GM12878 (cell line): ENCODE data around the gene POMP. TPM values are rescaled to one million over a fixed set of nuclear protein-coding genes. Genes with fewer than 3 reads are reported as not detected.
"Not testable (repeated sequence)": the region's sequence is repeated elsewhere in the genome, so short reads cannot be mapped to it uniquely, and the experiment has no call there.

Experiments used
- ATAC-seq: fragments of 200-7000 bp; cut with Tn5 transposase; 3 replicates; pipeline ENCODE4 v1.9.1; 2020; ENCODE audit warnings: mild to moderate bottlenecking, moderate library complexity
- BruUV-seq: library from RNA; stranded (reverse); fragments of 400-500 nt; replicated peaks from 2 replicates; lab custom pipeline; 2021; lab: Mats Ljungman, UMichigan
- CTCF ChIA-PET: fragments of 300-600 bp; sonication (Branson Sonifier 250); formaldehyde crosslinking; extraction: SDS; loops from one replicate; lab custom pipeline; 2021; ENCODE audit warnings: inconsistent platforms; lab: Yijun Ruan, JAX
- POLR2A ChIA-PET: fragments of 350-600 bp; formaldehyde crosslinking; extraction: SDS; loops from one replicate; lab custom pipeline; 2021; ENCODE audit warnings: inconsistent platforms; lab: Charles Lee
- RAD21 ChIA-PET: fragments of 300-600 bp; sonication (Branson Sonifier 250); formaldehyde crosslinking; loops from one replicate; lab custom pipeline; 2023; ENCODE audit warnings: antibody characterized with exemption; ENCODE audit not compliant: unreplicated experiment; lab: Charles Lee
- SMC1A ChIA-PET: fragments of 300-600 bp; sonication (Branson Sonifier 250); formaldehyde crosslinking; loops from one replicate; lab custom pipeline; 2023; ENCODE audit not compliant: unreplicated experiment, uncharacterized antibody; lab: Charles Lee
- DNase-seq: peaks from one replicate; pipeline ENCODE4 v3.0.0-alpha.2; 2011; ENCODE audit warnings: low read depth, low spot score
- FAIRE-seq: peaks from 3 replicates; lab custom pipeline; 2011; peaks lifted over from hg19 to GRCh38; lab: Jason Lieb, UNC
- H2AFZ ChIP-seq: 2 replicates; pipeline ENCODE4 v1.6.0; 2011; ENCODE audit warnings: low read depth, low read length, control low read depth; ENCODE audit not compliant: control insufficient read depth
- H3K27ac ChIP-seq: 2 replicates; pipeline ENCODE4 v1.5.1; 2011; ENCODE audit warnings: control low read depth; ENCODE audit not compliant: control insufficient read depth, insufficient read depth
- H3K27me3 ChIP-seq, 2 experiments: replicated peaks in 1 of 2; 2 replicates each; pipeline versions ENCODE4 v1.6.0 to v1.6.1; 2011; ENCODE audit warnings: low read length in 1 of 2; ENCODE audit not compliant: control insufficient read depth in 2 of 2, insufficient read depth in 2 of 2
- H3K36me3 ChIP-seq, 2 experiments: 2 replicates each; pipeline ENCODE4 v1.5.1; 2011; ENCODE audit warnings: low read length in 1 of 2; ENCODE audit not compliant: control insufficient read depth in 2 of 2, insufficient read depth in 2 of 2
- H3K4me1 ChIP-seq: 2 replicates; pipeline ENCODE4 v1.6.1; 2011; ENCODE audit warnings: mild to moderate bottlenecking, low read length, moderate library complexity, mixed read lengths; ENCODE audit not compliant: control insufficient read depth, insufficient read depth
- H3K4me2 ChIP-seq: 2 replicates; pipeline ENCODE4 v1.6.0; 2011; ENCODE audit warnings: control low read depth; ENCODE audit not compliant: control insufficient read depth, insufficient read depth
- H3K4me3 ChIP-seq: fragments of 200-600 bp; sonication (generic); 2 replicates; pipeline ENCODE4 v1.5.1; 2016
- H3K79me2 ChIP-seq: 2 replicates; pipeline ENCODE4 v1.6.0; 2011; ENCODE audit warnings: low read length; ENCODE audit not compliant: control insufficient read depth, insufficient read depth
- H3K9ac ChIP-seq: 2 replicates; pipeline ENCODE4 v1.8.0; 2011; ENCODE audit warnings: low read length, control low read depth, mixed read lengths; ENCODE audit not compliant: control insufficient read depth, insufficient read depth
- H3K9me3 ChIP-seq: replicated peaks from 3 replicates; pipeline ENCODE4 v1.5.1; 2011; ENCODE audit warnings: mild to moderate bottlenecking, low read length; ENCODE audit not compliant: control insufficient read depth, insufficient read depth
- H4K20me1 ChIP-seq: 2 replicates; pipeline ENCODE4 v1.6.0; 2011; ENCODE audit not compliant: control insufficient read depth, insufficient read depth
- NR2F1 ChIP-seq: fragments of 450-650 bp; conservative IDR thresholded peaks from 2 replicates; pipeline ENCODE4 v1.6.1; 2017; ENCODE audit warnings: mild to moderate bottlenecking
- WGBS: methylation state at CpG from one replicate; pipeline ENCODE4 v1.1.6; 2016; ENCODE audit warnings: low lambda C conversion rate; ENCODE audit not compliant: insufficient replicate concordance, insufficient coverage; ENCODE audit errors: missing lambda C conversion rate; 5-methylcytosine and 5-hydroxymethylcytosine counted together
- in situ Hi-C: fragments of 300-500 bp; cut with MboI; formaldehyde crosslinking; loops from 9 replicates; pipeline ENCODE4 v1.14.3; 2018; ENCODE audit warnings: mixed read lengths
- intact Hi-C: fragments of 100-400 bp; cut with micrococcal nuclease; formaldehyde crosslinking; loops from one replicate; pipeline ENCODE4 v1.14.2; 2022; ENCODE audit not compliant: unreplicated experiment
- polyA plus RNA-seq, 11 experiments: library from polyadenylated mRNA; depleted of rRNA in 4 of 11; unstranded in 6 of 11; stranded (reverse) in 5 of 11; fragments of >200 nt; fragmentation: Nextera tagmentation in 4 of 11; fragmentation: Illumina TruSeq in 1 of 11; extraction: Ambion mirVana in 4 of 11; extraction: Trizol in 1 of 11; gene quantifications; 1 replicate in 1 of 11; 2 replicates in 10 of 11; pipeline versions ENCODE4 v1.2.1 to v1.2.3, GENCODE V29; 2011 to 2016; ENCODE audit warnings: inconsistent platforms in 2 of 11, missing spikeins in 2 of 11, low read depth in 1 of 11
- total RNA-seq, 4 experiments: library from RNA; depleted of rRNA in 3 of 4; stranded (reverse); fragments of >200 nt in 3 of 4; fragmentation: Illumina TruSeq in 1 of 4; extraction: Trizol in 1 of 4; gene quantifications; 2 replicates each; pipeline versions ENCODE4 v1.2.1 to v1.2.3, GENCODE V29; 2013 to 2021
- TF ChIP-seq, protein P1 (sequence below), 3 experiments: IDR thresholded peaks in 2 of 3; conservative IDR thresholded peaks in 1 of 3; 2 replicates each; pipeline ENCODE4 v1.5.1; 2011; ENCODE audit warnings: low read depth in 3 of 3, low read length in 3 of 3, mild to moderate bottlenecking in 3 of 3, control low read depth in 2 of 3, moderate library complexity in 2 of 3, inconsistent platforms in 1 of 3, mixed read lengths in 1 of 3; ENCODE audit not compliant: control insufficient read depth in 2 of 3, insufficient read depth in 1 of 3; ENCODE audit errors: extremely low read depth in 1 of 3

POMP gene
- total and polyA plus RNA-seq, 10 of the 15 experiments (the other 5 are each of a cell fraction or from before 2014, with no cell fraction given) = 90.4 to 668 (median 144) TPM

DNA sequence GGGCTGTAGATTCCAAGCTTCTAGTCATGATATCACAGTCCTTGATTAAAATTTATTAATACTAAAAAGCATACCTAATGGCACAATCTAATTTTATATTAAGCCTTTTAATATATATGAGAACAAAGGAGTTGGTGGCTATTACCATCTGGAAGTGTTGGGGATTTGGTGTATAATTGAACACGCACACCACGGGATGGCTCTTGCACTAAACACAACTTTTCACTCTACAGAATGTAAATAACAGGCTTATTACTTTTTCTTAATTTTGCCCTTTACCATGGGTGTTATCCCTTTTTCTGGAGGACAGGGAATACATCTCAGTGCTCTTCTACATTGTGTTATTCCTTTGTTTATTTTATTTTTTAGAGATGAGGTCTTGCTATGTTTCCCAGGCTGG lies 21.6 kb downstream of the POMP start:
- Histone ChIP-seq H3K4me1 (no peaks in the 10 kb centered on the region), H3K4me2 (no peak overlapping the region), H4K20me1 (no peaks in the 10 kb centered on the region), H3K36me3 (peaks cover 7 to 14% of the 10 kb centered on the region in 2 experiments), H3K4me3 (no peak overlapping the region), H3K79me2 (no peaks in the 10 kb centered on the region), H3K9me3 (no peaks in the 10 kb centered on the region), H3K27me3 (no peaks in the 10 kb centered on the region), H3K9ac (no peak overlapping the region), H3K27ac (no peak overlapping the region), H2AFZ (no peak overlapping the region)
- ChIA-PET POLR2A (no interaction called here), CTCF (interaction anchor here (1.1 to 2.3 kb wide), 3 partner anchors 12 to 116 kb away, joined by 3 to 10 read pairs (median 7); no protein-coding TSS in a partner anchor), RAD21 (interaction anchor here (1.2 to 2.9 kb wide), 2 partner anchors 112 to 115 kb away, joined by 4 to 12 read pairs; no protein-coding TSS in a partner anchor), SMC1A (interaction anchor here (0.9 to 1.7 kb wide), 6 partner anchors 10 to 271 kb away, joined by 3 to 5 read pairs (median 3); no protein-coding TSS in a partner anchor)
- TF ChIP-seq, protein P1, sequence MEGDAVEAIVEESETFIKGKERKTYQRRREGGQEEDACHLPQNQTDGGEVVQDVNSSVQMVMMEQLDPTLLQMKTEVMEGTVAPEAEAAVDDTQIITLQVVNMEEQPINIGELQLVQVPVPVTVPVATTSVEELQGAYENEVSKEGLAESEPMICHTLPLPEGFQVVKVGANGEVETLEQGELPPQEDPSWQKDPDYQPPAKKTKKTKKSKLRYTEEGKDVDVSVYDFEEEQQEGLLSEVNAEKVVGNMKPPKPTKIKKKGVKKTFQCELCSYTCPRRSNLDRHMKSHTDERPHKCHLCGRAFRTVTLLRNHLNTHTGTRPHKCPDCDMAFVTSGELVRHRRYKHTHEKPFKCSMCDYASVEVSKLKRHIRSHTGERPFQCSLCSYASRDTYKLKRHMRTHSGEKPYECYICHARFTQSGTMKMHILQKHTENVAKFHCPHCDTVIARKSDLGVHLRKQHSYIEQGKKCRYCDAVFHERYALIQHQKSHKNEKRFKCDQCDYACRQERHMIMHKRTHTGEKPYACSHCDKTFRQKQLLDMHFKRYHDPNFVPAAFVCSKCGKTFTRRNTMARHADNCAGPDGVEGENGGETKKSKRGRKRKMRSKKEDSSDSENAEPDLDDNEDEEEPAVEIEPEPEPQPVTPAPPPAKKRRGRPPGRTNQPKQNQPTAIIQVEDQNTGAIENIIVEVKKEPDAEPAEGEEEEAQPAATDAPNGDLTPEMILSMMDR (IDR thresholded peaks at IDR 0.05 in 2 of 3, conservative IDR thresholded peaks at IDR 0.05 in 1 of 3; ENCODE audit: control insufficient read depth in 2 of 3, extremely low read depth in 1 of 3, insufficient read depth in 1 of 3, low read depth in 3 of 3, low read length in 3 of 3) = no peak
- no peak for TF ChIP-seq NR2F1
- ATAC-seq = no peak
- intact Hi-C loops (no loop called here), in situ Hi-C loops (loop anchor here (5.0 kb wide), 1 partner anchor 117 kb away; no protein-coding TSS in a partner anchor)
- no peak for DNase-seq
- BruUV-seq = no TSS peak
- no peak for FAIRE-seq
- WGBS = 95% methylated on average over 2 of the region's 2 CpGs

DNA sequence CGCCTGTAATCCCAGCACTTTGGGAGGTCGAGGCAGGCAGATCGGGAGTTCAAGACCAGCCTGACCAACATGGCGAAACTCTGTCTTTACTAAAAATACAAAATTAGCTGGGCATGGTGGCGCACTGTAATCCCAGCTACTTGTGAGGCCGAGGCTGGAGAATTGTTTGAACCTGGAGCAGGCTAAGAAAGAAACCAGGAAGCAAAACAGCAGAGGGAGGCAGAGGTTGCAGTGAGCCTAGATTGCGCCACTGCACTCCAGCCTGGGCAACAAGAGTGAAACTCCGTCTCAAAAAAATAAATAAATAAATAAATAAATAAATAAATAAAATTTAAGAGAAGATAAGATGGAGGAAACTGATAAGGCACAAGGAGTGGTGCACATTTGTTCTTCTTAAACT lies 24.2 kb downstream of the POMP start:
- DNase-seq, CTCF ChIA-PET, H3K4me2 ChIP-seq, H3K4me1 ChIP-seq, H2AFZ ChIP-seq, H3K9ac ChIP-seq, intact Hi-C loops, H3K36me3 ChIP-seq, H4K20me1 ChIP-seq, POLR2A ChIA-PET, FAIRE-seq, BruUV-seq, H3K9me3 ChIP-seq, H3K79me2 ChIP-seq, ATAC-seq, H3K27ac ChIP-seq, H3K27me3 ChIP-seq, SMC1A ChIA-PET, RAD21 ChIA-PET, H3K4me3 ChIP-seq: not testable (repeated sequence)
- 97% methylated on average over 8 of the region's 8 CpGs for WGBS
- in situ Hi-C loops = loop anchor here (5.0 kb wide), 1 partner anchor 114 kb away; no protein-coding TSS in a partner anchor
